Neural progenitor cell (in vitro differentiated cells): ENCODE results near the gene FKBP14.

Experiments used
- EZH2 ChIP-seq: fragments of 200-600 bp; sonication (generic); IDR thresholded peaks from 2 replicates; pipeline ENCODE4 v1.6.1; 2017; ENCODE audit warnings: antibody characterized with exemption, mild to moderate bottlenecking, moderate library complexity
- EZH2phosphoT487 ChIP-seq: fragments of 200-600 bp; sonication (generic); IDR thresholded peaks from 2 replicates; pipeline ENCODE4 v1.6.1; 2017; ENCODE audit warnings: antibody characterized with exemption

DNA sequence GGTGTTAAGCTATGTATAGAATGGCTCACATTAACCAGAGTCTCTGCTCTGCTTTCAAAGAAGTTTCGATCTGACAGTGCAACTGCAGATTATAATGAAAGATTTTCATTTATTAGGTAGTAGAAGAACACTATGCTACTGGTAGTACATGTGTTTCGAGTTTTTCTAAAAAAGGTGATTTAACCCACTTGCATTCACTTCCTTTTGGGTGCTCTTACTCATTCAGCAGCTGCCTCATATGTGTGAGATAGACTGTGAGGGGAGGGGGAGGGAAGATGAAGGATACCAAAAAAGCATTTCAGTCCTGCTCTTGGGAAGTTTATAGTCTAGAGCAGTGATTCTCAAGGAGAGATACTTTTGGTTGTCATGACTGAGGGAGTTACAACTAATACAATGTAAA is 22.1 kb upstream of the FKBP14 start:
- no peak for TF ChIP-seq EZH2phosphoT487
- no peak for TF ChIP-seq EZH2
